Liver (tissue), 3 donors: ENCODE results near the gene GPR107.

Source experiments
- RAD21 ChIP-seq, 2 donors: IDR thresholded peaks; 2 replicates each; pipeline ENCODE4 v1.6.1; 2016; ENCODE audit warnings: antibody characterized with exemption in 2 of 2, mild to moderate bottlenecking in 2 of 2
- TAF1 ChIP-seq: conservative IDR thresholded peaks from 2 replicates; pipeline ENCODE4 v1.6.1; 2016; ENCODE audit warnings: antibody characterized with exemption, mild to moderate bottlenecking
- YY1 ChIP-seq: IDR thresholded peaks from 2 replicates; pipeline ENCODE4 v1.6.1; 2016; ENCODE audit warnings: antibody characterized with exemption, mild to moderate bottlenecking
- ZBTB33 ChIP-seq: IDR thresholded peaks from 2 replicates; pipeline ENCODE4 v1.6.1; 2016; ENCODE audit warnings: antibody characterized with exemption
- TF ChIP-seq, protein P1 (sequence below): fragments of 150-350 bp; IDR thresholded peaks from 2 replicates; pipeline ENCODE4 v1.5.1; 2017; ENCODE audit warnings: improper control_type of control experiment, low read depth, low read length; ENCODE audit not compliant: missing input control
- TF ChIP-seq, protein P2 (sequence below): IDR thresholded peaks from 2 replicates; pipeline ENCODE4 v1.6.1; 2016; ENCODE audit warnings: antibody characterized with exemption
- donor health status: healthy.
- donor health status: healthy.

DNA sequence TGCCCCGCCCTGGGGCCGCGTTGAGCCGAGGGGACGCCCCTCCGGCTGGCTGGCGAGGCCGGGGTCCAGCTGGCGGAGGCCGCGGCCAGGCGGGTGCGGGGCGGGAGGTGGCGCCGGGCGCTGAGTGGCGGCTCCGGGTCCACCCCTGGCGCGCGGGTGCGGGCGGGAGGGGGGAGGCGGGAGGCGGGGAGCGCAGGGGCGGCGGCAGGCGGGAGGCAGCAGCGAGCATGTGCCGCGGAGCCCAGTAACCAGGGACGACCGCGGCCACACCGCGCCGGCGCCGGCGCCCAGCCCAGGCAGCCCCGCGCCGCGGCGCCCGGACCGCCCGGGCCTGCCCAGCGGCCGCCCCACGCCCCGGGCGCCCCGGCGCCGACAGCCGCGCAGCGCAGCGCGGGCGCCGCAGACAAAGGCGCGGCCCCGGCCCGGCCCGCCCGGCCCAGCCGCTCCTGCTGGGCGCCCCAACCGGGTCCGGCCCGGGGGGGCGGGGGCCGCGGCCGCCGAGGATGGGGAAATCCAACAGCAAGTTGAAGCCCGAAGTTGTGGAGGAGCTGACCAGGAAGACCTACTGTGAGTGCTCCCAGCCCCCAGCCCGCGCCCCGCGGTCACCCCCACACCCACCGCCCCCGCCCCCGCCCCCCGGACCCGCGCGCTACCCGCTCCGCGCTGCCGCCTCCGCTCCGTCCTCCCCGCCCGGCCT is 118.6 kb downstream of the GPR107 start, which contains the start of gene NCS1:
- TF ChIP-seq, protein P1, sequence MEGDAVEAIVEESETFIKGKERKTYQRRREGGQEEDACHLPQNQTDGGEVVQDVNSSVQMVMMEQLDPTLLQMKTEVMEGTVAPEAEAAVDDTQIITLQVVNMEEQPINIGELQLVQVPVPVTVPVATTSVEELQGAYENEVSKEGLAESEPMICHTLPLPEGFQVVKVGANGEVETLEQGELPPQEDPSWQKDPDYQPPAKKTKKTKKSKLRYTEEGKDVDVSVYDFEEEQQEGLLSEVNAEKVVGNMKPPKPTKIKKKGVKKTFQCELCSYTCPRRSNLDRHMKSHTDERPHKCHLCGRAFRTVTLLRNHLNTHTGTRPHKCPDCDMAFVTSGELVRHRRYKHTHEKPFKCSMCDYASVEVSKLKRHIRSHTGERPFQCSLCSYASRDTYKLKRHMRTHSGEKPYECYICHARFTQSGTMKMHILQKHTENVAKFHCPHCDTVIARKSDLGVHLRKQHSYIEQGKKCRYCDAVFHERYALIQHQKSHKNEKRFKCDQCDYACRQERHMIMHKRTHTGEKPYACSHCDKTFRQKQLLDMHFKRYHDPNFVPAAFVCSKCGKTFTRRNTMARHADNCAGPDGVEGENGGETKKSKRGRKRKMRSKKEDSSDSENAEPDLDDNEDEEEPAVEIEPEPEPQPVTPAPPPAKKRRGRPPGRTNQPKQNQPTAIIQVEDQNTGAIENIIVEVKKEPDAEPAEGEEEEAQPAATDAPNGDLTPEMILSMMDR: no peak
- no peak for TF ChIP-seq ZBTB33
- TF ChIP-seq, protein P2, sequence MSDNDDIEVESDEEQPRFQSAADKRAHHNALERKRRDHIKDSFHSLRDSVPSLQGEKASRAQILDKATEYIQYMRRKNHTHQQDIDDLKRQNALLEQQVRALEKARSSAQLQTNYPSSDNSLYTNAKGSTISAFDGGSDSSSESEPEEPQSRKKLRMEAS: no peak
- no peak for TF ChIP-seq TAF1
- TF ChIP-seq YY1: no peak
- TF ChIP-seq RAD21 (IDR thresholded peaks at IDR 0.05): no peak
